ENCODE data around the gene BMP6.

The BMP6 gene

GRCh38 chr6:7781240-7781639 is 55.3 kb downstream of the BMP6 start:
- no peaks in the 10 kb centered on the region for H3K36me3 ChIP-seq (replicated peaks; ENCODE audit: insufficient read depth, low read length)
- H3K9ac ChIP-seq (ENCODE audit: low read length): no peak overlapping the region
- no peaks in the 10 kb centered on the region for H3K9me3 ChIP-seq (replicated peaks; ENCODE audit: insufficient read depth, low read length)
- H3K27ac ChIP-seq (ENCODE audit: low read length): no peak overlapping the region
- no peak overlapping the region for H2AFZ ChIP-seq (ENCODE audit: low read length)
- 0 out of 2 replicates have a peak, but pooled peaks cover 5% of the 10 kb centered on the region for H4K20me1 ChIP-seq (ENCODE audit: insufficient read depth, low read length)
- no peak overlapping the region for H3K4me2 ChIP-seq (ENCODE audit: low read depth, low read length)
- peaks cover 11% of the 10 kb centered on the region for H3K4me1 ChIP-seq (ENCODE audit: low read length)
- TF ChIP-seq EZH2 (optimal IDR thresholded peaks at IDR 0.05; ENCODE audit: low read depth, low read length) (no peak), CTCF (IDR thresholded peaks at IDR 0.05; ENCODE audit: low read length) (no peak), EZH2phosphoT487 (IDR thresholded peaks at IDR 0.05; ENCODE audit: low read length) (no peak)
- DNase-seq: no peak
- no peaks in the 10 kb centered on the region for H3K27me3 ChIP-seq (replicated peaks; ENCODE audit: insufficient read depth, low read length)
- H3K4me3 ChIP-seq (ENCODE audit: low read length): no peak overlapping the region
- H3K9me2 ChIP-seq (replicated peaks; ENCODE audit: insufficient read depth, low read length): no peaks in the 10 kb centered on the region
- 0 out of 2 replicates have a peak, but pooled peaks cover 4% of the 10 kb centered on the region for H3F3A ChIP-seq (ENCODE audit: insufficient read depth, low read length)
- H3K79me2 ChIP-seq (ENCODE audit: low read length): peaks cover 92% of the 10 kb centered on the region

GRCh38 chr6:7784248-7784647 is 58.3 kb downstream of the BMP6 start:
- no peaks in the 10 kb centered on the region for H3K9me3 ChIP-seq (replicated peaks; ENCODE audit: insufficient read depth, low read length)
- 0 out of 2 replicates have a peak, but pooled peaks cover 4% of the 10 kb centered on the region for H3F3A ChIP-seq (ENCODE audit: insufficient read depth, low read length)
- H3K4me2 ChIP-seq (ENCODE audit: low read depth, low read length): no peak overlapping the region
- peaks cover 11% of the 10 kb centered on the region for H3K4me1 ChIP-seq (ENCODE audit: low read length)
- no peak overlapping the region for H2AFZ ChIP-seq (ENCODE audit: low read length)
- H3K36me3 ChIP-seq (replicated peaks; ENCODE audit: insufficient read depth, low read length): no peaks in the 10 kb centered on the region
- H3K27me3 ChIP-seq (replicated peaks; ENCODE audit: insufficient read depth, low read length): no peaks in the 10 kb centered on the region
- no peak overlapping the region for H3K9ac ChIP-seq (ENCODE audit: low read length)
- H3K79me2 ChIP-seq (ENCODE audit: low read length): peaks cover 94% of the 10 kb centered on the region
- H4K20me1 ChIP-seq (ENCODE audit: insufficient read depth, low read length): 0 out of 2 replicates have a peak, but pooled peaks cover 5% of the 10 kb centered on the region
- no peak for DNase-seq
- TF ChIP-seq EZH2 (optimal IDR thresholded peaks at IDR 0.05; ENCODE audit: low read depth, low read length): no peak
- TF ChIP-seq EZH2phosphoT487 (IDR thresholded peaks at IDR 0.05; ENCODE audit: low read length): no peak
- no peak for TF ChIP-seq CTCF (IDR thresholded peaks at IDR 0.05; ENCODE audit: low read length)
- no peak overlapping the region for H3K4me3 ChIP-seq (ENCODE audit: low read length)
- no peaks in the 10 kb centered on the region for H3K9me2 ChIP-seq (replicated peaks; ENCODE audit: insufficient read depth, low read length)
- no peak overlapping the region for H3K27ac ChIP-seq (ENCODE audit: low read length)

GRCh38 chr6:7784706-7785105 is 58.8 kb downstream of the BMP6 start:
- no peak overlapping the region for H3K4me2 ChIP-seq (ENCODE audit: low read depth, low read length)
- no peaks in the 10 kb centered on the region for H3K36me3 ChIP-seq (replicated peaks; ENCODE audit: insufficient read depth, low read length)
- no peaks in the 10 kb centered on the region for H3K9me2 ChIP-seq (replicated peaks; ENCODE audit: insufficient read depth, low read length)
- DNase-seq: no peak
- H3K79me2 ChIP-seq (ENCODE audit: low read length): peaks cover 94% of the 10 kb centered on the region
- H3K4me1 ChIP-seq (ENCODE audit: low read length): peaks cover 11% of the 10 kb centered on the region
- H3F3A ChIP-seq (ENCODE audit: insufficient read depth, low read length): 0 out of 2 replicates have a peak, but pooled peaks cover 4% of the 10 kb centered on the region
- H3K4me3 ChIP-seq (ENCODE audit: low read length): no peak overlapping the region
- H3K27me3 ChIP-seq (replicated peaks; ENCODE audit: insufficient read depth, low read length): no peaks in the 10 kb centered on the region
- TF ChIP-seq EZH2 (optimal IDR thresholded peaks at IDR 0.05; ENCODE audit: low read depth, low read length): no peak
- TF ChIP-seq EZH2phosphoT487 (IDR thresholded peaks at IDR 0.05; ENCODE audit: low read length): no peak
- no peak for TF ChIP-seq CTCF (IDR thresholded peaks at IDR 0.05; ENCODE audit: low read length)
- no peak overlapping the region for H3K27ac ChIP-seq (ENCODE audit: low read length)
- no peak overlapping the region for H2AFZ ChIP-seq (ENCODE audit: low read length)
- H4K20me1 ChIP-seq (ENCODE audit: insufficient read depth, low read length): 0 out of 2 replicates have a peak, but pooled peaks cover 5% of the 10 kb centered on the region
- H3K9me3 ChIP-seq (replicated peaks; ENCODE audit: insufficient read depth, low read length): no peaks in the 10 kb centered on the region
- no peak overlapping the region for H3K9ac ChIP-seq (ENCODE audit: low read length)

Data from MM.1S (cell line).